ENCODE results near the gene KLC1.

Gene KLC1

GRCh38 chr14:103718572-103718971, 89.6 kb downstream of the KLC1 start:
- no peak for TF ChIP-seq CTCF (IDR thresholded peaks at IDR 0.05; ENCODE audit: extremely low read depth, missing control alignments)
- DNase-seq (ENCODE audit: low spot score), result no peak

GRCh38 chr14:103719751-103720150, 90.7 kb downstream of the KLC1 start:
- no peak for DNase-seq (ENCODE audit: low spot score)
- TF ChIP-seq CTCF (IDR thresholded peaks at IDR 0.05; ENCODE audit: extremely low read depth, missing control alignments), result no peak

GRCh38 chr14:103721334-103722120, 92.5 kb downstream of the KLC1 start:
- no peak for TF ChIP-seq CTCF (IDR thresholded peaks at IDR 0.05; ENCODE audit: extremely low read depth, missing control alignments)
- DNase-seq (ENCODE audit: low spot score), result no peak

GRCh38 chr14:103723748-103724081, 94.7 kb downstream of the KLC1 start:
- TF ChIP-seq CTCF (IDR thresholded peaks at IDR 0.05; ENCODE audit: extremely low read depth, missing control alignments), result no peak
- DNase-seq (ENCODE audit: low spot score), result no peak

- no peak for DNase-seq (ENCODE audit: low spot score)
- no peak for TF ChIP-seq CTCF (IDR thresholded peaks at IDR 0.05; ENCODE audit: extremely low read depth, missing control alignments)
Observed at GRCh38 chr14:103724116-103724515, 95.1 kb downstream of the KLC1 start.

- DNase-seq (ENCODE audit: low spot score), result no peak
- no peak for TF ChIP-seq CTCF (IDR thresholded peaks at IDR 0.05; ENCODE audit: extremely low read depth, missing control alignments)
Observed at GRCh38 chr14:103725001-103725682, 96.1 kb downstream of the KLC1 start.

GRCh38 chr14:103725739-103726395, 96.9 kb downstream of the KLC1 start:
- DNase-seq (ENCODE audit: low spot score), result no peak
- no peak for TF ChIP-seq CTCF (IDR thresholded peaks at IDR 0.05; ENCODE audit: extremely low read depth, missing control alignments)
